HG03066 (cell line): ENCODE data around the gene FABP7.

Source experiments
- ATAC-seq: cut with Tn5 transposase; IDR thresholded peaks from one replicate; pipeline ENCODE4 v1.9.1; 2021; ENCODE audit warnings: low read depth; ENCODE audit not compliant: unreplicated experiment

Gene FABP7

DNA sequence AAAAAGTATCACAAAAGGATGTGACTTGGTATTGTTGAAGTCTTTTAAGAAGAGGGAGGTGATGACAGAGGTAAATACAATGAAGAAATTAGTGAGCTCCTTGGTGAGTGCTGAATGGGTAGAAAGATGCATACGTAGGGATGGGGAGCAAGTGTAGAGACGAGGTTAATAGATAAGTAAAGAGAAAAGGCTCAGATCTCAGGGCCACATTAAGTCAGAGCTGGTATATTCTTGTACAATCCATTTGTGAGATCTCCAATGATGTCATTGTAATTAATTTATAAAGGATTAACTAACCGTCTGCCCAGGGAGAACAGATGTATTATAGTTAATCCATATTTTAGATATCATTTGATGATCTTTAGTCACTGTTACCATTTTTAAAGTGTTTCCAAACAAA is 52.9 kb downstream of the FABP7 start:
- ATAC-seq: no peak

DNA sequence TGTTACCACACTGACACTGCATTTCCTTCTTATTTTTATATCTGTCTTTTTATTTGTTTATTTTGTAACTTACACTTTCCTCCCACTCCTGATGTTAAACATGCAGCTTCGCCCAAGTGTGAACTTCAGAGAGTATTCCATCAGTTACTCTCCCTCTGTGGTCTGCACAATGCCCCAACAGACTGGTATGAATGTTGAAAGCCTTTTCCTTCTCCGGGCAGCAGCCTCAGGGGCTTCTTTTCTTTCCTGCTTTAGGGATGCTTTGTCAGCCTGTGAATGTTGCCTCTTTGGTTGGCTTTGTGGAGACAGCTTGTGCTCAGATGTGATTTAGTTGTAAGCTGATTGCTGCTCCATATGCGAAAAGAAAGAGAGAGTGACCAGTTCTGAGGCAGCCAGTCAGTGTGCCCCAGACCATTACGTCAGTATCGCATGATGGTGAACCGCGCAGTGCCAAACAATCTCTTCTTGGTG is 53.5 kb downstream of the FABP7 start:
- ATAC-seq: no peak
